Gastroesophageal sphincter (tissue), 4 donors: Measurements from ENCODE around the gene RARRES2. TPM values are rescaled to one million over a fixed set of nuclear protein-coding genes. Genes with fewer than 3 reads are reported as not detected.

Experiments
- ATAC-seq: fragments of 150-250 bp; one replicate; pipeline ENCODE4 v1.9.1; 2016; ENCODE audit warnings: mild to moderate bottlenecking, moderate library complexity
- H3K27ac ChIP-seq, 4 donors: fragments of 200-600 bp; sonication (generic) in 3 of 4; 1 replicate in 3 of 4; 2 replicates in 1 of 4; pipeline ENCODE4 v1.5.1; 2016 to 2019
- H3K27me3 ChIP-seq: fragments of 200-600 bp; sonication (generic); one replicate; pipeline ENCODE4 v1.5.1; 2019
- H3K36me3 ChIP-seq, 2 donors: fragments of 200-600 bp; sonication (generic); one replicate each; pipeline ENCODE4 v1.5.1; 2019; ENCODE audit warnings: control low read depth in 1 of 2
- H3K4me1 ChIP-seq, 3 donors: fragments of 200-600 bp; sonication (generic); 1 replicate in 2 of 3; 2 replicates in 1 of 3; pipeline ENCODE4 v1.5.1; 2016 to 2019; ENCODE audit warnings: control low read depth in 2 of 3
- H3K4me3 ChIP-seq, 2 donors: fragments of 200-600 bp; sonication (generic); one replicate each; pipeline ENCODE4 v1.5.1; 2019; ENCODE audit warnings: mild to moderate bottlenecking in 1 of 2, moderate library complexity in 1 of 2
- H3K9me3 ChIP-seq, 3 donors: fragments of 200-600 bp; sonication (generic); one replicate each; pipeline ENCODE4 v1.5.1; 2017 to 2019; ENCODE audit warnings: control low read depth in 2 of 3
- CTCF ChIP-seq, 4 experiments: fragments of 200-600 bp in 2 of 4; fragments of 450-650 bp in 2 of 4; sonication (generic) in 1 of 4; IDR thresholded peaks; one replicate each; pipeline ENCODE4 v1.5.1; 2017 to 2019; ENCODE audit warnings: antibody characterized with exemption in 4 of 4, mild to moderate bottlenecking in 2 of 4, moderate library complexity in 2 of 4
- EP300 ChIP-seq: sonication (generic); formaldehyde crosslinking; IDR thresholded peaks from one replicate; pipeline ENCODE4 v1.6.1; 2017; ENCODE audit warnings: antibody characterized with exemption, mild to moderate bottlenecking
- POLR2A ChIP-seq, 2 donors: fragments of 450-650 bp; IDR thresholded peaks; one replicate each; pipeline ENCODE4 v1.6.1; 2017; ENCODE audit warnings: antibody characterized with exemption in 2 of 2, mild to moderate bottlenecking in 2 of 2, moderate library complexity in 1 of 2
- POLR2AphosphoS5 ChIP-seq: sonication (generic); formaldehyde crosslinking; IDR thresholded peaks from one replicate; pipeline ENCODE4 v1.6.1; 2017; ENCODE audit warnings: antibody characterized with exemption
- WGBS, 2 donors: methylation state at CpG; one replicate each; pipeline ENCODE4 v1.1.5; 2018; ENCODE audit warnings: low coverage in 1 of 2; 5-methylcytosine and 5-hydroxymethylcytosine counted together
- total RNA-seq, 4 donors: library from RNA; depleted of rRNA; stranded (reverse); fragments of >200 nt; gene quantifications; one replicate each; pipeline ENCODE4 v1.1.0, GENCODE V29; 2016

The RARRES2 gene
- total RNA-seq, 4 donors from 2014 or later, result 152 to 341 (median 157) TPM

- peak overlapping the region in 3 of 4 donors; percentile 94 to 96 (median 95) for H3K27ac ChIP-seq
- no peaks in the 10 kb centered on the region for H3K9me3 ChIP-seq
- WGBS, 2 donors, result 41 to 78% methylated on average over 1 to 3 of the region's 3 CpGs
- H3K4me1 ChIP-seq, result peaks cover 0 to 60% (median 9%) of the 10 kb centered on the region in 3 donors
- TF ChIP-seq EP300 (no peak), POLR2AphosphoS5 (no peak), CTCF (IDR thresholded peaks at IDR 0.05) (no peak), POLR2A (IDR thresholded peaks at IDR 0.05) (no peak)
- H3K36me3 ChIP-seq, result peaks cover 0 to 31% of the 10 kb centered on the region in 2 donors
- no peaks in the 10 kb centered on the region for H3K27me3 ChIP-seq
- H3K4me3 ChIP-seq, result no peak overlapping the region
- no peak for ATAC-seq
Measured at GRCh38 chr7:150377196-150377595, 35.8 kb upstream of the RARRES2 start.

GRCh38 chr7:150376560-150376959, 35.1 kb upstream of the RARRES2 start:
- peaks cover 0 to 37% of the 10 kb centered on the region in 2 donors for H3K36me3 ChIP-seq
- ATAC-seq, result no peak
- H3K4me3 ChIP-seq, result no peak overlapping the region
- 80 to 100% methylated on average over 1 to 6 of the region's 6 CpGs for WGBS, 2 donors
- no peaks in the 10 kb centered on the region for H3K9me3 ChIP-seq
- H3K27me3 ChIP-seq, result no peaks in the 10 kb centered on the region
- TF ChIP-seq EP300 (no peak), POLR2AphosphoS5 (no peak), CTCF (IDR thresholded peaks at IDR 0.05) (no peak)
- H3K27ac ChIP-seq, result peak overlapping the region in 2 of 4 donors; percentile 23 to 96
- H3K4me1 ChIP-seq, result peaks cover 0 to 59% (median 9%) of the 10 kb centered on the region in 3 donors

GRCh38 chr7:150375662-150376521, 34.5 kb upstream of the RARRES2 start:
- H3K27ac ChIP-seq, result peak overlapping the region in 3 of 4 donors; percentile 9 to 96 (median 23)
- H3K4me1 ChIP-seq, result peaks cover 0 to 59% (median 11%) of the 10 kb centered on the region in 3 donors
- H3K4me3 ChIP-seq, result no peak overlapping the region
- H3K9me3 ChIP-seq, result no peaks in the 10 kb centered on the region
- 80 to 85% methylated on average over 9 of the region's 10 CpGs for WGBS, 2 donors
- H3K27me3 ChIP-seq, result no peaks in the 10 kb centered on the region
- H3K36me3 ChIP-seq, result peaks cover 0 to 44% of the 10 kb centered on the region in 2 donors
- TF ChIP-seq EP300 (no peak), POLR2AphosphoS5 (no peak), CTCF (IDR thresholded peaks at IDR 0.05) (no peak), POLR2A (IDR thresholded peaks at IDR 0.05) (no peak)
- no peak for ATAC-seq

- no peaks in the 10 kb centered on the region for H3K9me3 ChIP-seq
- TF ChIP-seq POLR2AphosphoS5 (no peak), POLR2A (IDR thresholded peaks at IDR 0.05) (no peak), CTCF (IDR thresholded peaks at IDR 0.05) (no peak), EP300 (no peak)
- H3K4me1 ChIP-seq, result peaks cover 0 to 62% (median 20%) of the 10 kb centered on the region in 3 donors
- H3K4me3 ChIP-seq, result no peak overlapping the region
- H3K27me3 ChIP-seq, result no peaks in the 10 kb centered on the region
- H3K27ac ChIP-seq, result no peak overlapping the region
- no peak for ATAC-seq
- WGBS, 2 donors, result 93 to 97% methylated on average over 2 to 4 of the region's 5 CpGs
- peaks cover 0 to 52% of the 10 kb centered on the region in 2 donors for H3K36me3 ChIP-seq
Measured at GRCh38 chr7:150374472-150374871, 33.0 kb upstream of the RARRES2 start.

- Histone ChIP-seq H3K4me3 (no peak overlapping the region), H3K27ac (peak overlapping the region in 1 of 4 donors; percentile 35), H3K27me3 (no peaks in the 10 kb centered on the region), H3K9me3 (no peaks in the 10 kb centered on the region), H3K4me1 (peaks cover 0 to 65% (median 20%) of the 10 kb centered on the region in 3 donors), H3K36me3 (peaks cover 0 to 52% of the 10 kb centered on the region in 2 donors)
- WGBS, 2 donors, result 69% methylated on average over 2 of the region's 4 CpGs; no CpG with 5 or more reads in 1 of the 2 donors
- no peak for ATAC-seq
- TF ChIP-seq POLR2AphosphoS5 (no peak), EP300 (no peak), POLR2A (IDR thresholded peaks at IDR 0.05) (no peak), CTCF (IDR thresholded peaks at IDR 0.05) (no peak)
Measured at GRCh38 chr7:150374026-150374425, 32.6 kb upstream of the RARRES2 start.
